HG03095 (cell line): ENCODE data around the gene SMIM5.

Experiments
- ATAC-seq: cut with Tn5 transposase; IDR thresholded peaks from one replicate; pipeline ENCODE4 v1.9.1; 2021; ENCODE audit warnings: moderate library complexity; ENCODE audit not compliant: unreplicated experiment

The SMIM5 gene

DNA sequence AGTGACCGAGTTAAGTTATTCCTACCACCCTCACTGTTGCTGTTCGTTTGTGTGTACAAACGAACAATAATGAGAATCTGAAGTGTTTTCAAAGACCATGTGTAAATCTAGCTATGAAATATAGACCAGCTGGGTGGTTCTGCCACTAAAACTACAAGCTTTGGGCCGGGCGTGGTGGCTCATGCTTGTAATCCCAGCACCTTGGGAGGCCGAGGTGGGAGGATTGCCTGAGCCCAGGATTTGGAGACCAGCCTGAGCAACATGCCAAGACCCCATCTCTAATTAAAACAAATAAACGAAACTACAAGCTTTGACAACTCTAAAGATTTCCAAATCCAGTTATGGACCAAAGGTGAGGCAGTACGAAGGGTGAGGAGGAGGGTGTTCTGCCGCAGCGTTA lies 32.7 kb downstream of the SMIM5 start:
- no peak for ATAC-seq

GRCh38 chr17:75666959-75667790 lies 33.9 kb downstream of the SMIM5 start, which contains the start of the genes RECQL5 and SAP30BP:
Gene RECQL5, minus strand, starts transcription at chr17:75667154. Its CDS starts 597 bp downstream, at chr17:75666557.
Gene SAP30BP, plus strand, starts transcription at chr17:75667338. Its CDS starts 35 bp downstream, at chr17:75667373.
- ATAC-seq: peak; percentile 63

GRCh38 chr17:75667825-75668224 lies 34.6 kb downstream of the SMIM5 start:
- no peak for ATAC-seq

- ATAC-seq: no peak
Observed at GRCh38 chr17:75668489-75668888, 35.3 kb downstream of the SMIM5 start.

GRCh38 chr17:75670868-75671267 lies 37.6 kb downstream of the SMIM5 start:
- no peak for ATAC-seq

DNA sequence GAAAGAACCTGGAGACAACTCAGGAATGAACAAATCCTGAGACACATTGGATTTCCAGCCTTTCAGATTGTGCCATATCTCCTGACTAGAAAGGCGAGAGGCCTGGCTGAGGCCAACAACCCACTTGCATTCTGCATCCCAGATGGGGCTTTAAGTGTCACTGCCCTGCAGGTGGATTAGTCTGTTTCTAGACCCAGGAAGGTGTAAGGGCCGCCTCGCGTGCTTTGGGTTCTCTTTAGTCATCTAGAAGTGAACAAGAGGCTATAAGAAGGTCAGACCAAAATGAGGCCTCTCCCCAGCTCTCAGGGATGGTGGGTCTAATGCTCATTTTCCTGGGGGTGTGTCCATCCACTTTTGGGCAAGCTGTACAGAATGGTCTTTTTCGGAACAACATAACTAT lies 38.8 kb downstream of the SMIM5 start:
- no peak for ATAC-seq

GRCh38 chr17:75673487-75673886 lies 40.3 kb downstream of the SMIM5 start:
- no peak for ATAC-seq

DNA sequence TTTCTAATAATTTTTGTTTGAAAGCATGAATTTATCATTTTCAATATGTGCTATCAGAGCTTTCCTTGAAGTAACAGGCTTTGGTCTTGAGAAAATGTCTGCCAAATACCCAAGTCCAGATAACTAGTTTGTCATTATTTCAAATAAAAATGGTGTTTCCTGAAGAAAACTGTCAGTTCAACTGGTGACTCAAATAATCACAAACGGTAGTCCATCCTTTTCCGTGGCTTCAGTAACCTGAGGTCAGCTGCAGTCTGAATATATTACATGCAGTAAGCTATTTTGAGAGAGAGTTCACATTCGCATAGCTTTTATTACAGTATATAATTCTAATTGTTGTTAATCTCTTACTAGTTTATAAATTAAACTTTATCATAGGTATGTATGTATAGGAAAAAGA lies 43.2 kb downstream of the SMIM5 start:
- no peak for ATAC-seq

GRCh38 chr17:75679706-75680211 lies 46.5 kb downstream of the SMIM5 start:
- ATAC-seq: no peak

GRCh38 chr17:75680431-75680830 lies 47.2 kb downstream of the SMIM5 start:
- no peak for ATAC-seq

GRCh38 chr17:75681289-75681688 lies 48.1 kb downstream of the SMIM5 start:
- no peak for ATAC-seq

DNA sequence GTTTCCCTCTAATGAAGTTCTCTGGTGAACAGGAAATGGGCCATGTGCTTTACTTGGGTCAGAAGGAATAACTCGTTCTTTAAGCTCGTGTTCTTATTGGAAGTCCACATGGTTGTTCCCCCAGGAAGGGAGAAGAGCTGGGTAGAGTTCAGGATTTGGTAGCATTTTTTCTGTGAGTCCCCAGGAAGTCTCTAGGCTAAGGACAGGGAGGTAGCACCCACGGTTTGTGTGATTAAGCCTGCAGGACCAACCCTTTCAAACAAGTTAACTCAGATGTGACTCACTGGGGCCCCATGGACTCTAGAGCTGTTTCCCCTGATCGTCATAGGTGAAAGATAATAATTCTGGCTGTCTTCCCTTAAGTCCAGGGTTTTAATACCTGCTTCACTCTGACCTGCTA lies 50.3 kb downstream of the SMIM5 start:
- ATAC-seq: no peak

DNA sequence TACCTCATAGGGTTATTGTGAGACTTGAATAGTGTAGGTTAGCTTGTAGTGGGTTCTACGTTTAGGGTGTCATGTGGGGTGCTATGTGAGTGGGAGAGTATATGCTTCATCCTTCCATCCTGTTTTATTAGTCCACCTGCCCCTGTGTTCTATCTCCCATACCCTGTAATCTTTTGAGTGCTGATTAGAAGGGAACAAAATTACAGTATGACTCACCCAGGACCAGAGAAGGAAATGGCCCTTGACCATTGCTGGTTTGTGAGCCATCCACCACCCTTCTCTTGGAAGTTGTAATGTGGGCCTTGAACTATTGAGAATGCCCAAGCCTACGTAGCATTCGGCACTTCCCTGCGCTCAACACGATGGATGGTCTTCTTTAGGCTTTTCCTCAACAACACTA lies 51.0 kb downstream of the SMIM5 start:
- no peak for ATAC-seq

- no peak for ATAC-seq
Observed at GRCh38 chr17:75684924-75685323, 51.7 kb downstream of the SMIM5 start.

DNA sequence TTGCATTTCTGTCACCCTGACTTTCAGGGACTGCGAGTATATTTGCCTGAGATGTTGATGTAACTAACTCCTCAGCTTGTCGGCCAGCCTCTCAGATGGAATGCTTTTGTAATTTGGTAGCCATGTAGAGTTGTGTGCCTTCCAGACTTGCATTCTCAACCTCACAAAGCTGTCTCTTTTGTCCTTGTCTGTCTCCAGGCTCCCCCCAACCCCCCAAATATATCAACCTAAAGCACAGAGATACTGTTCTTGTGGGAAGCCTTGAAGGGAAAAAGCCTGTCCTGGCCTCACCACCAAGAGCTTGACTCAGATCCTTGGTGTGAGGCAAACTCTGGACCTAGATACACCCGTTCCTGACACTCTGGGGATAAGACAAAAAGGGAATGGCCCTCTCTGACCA lies 52.3 kb downstream of the SMIM5 start:
- no peak for ATAC-seq

DNA sequence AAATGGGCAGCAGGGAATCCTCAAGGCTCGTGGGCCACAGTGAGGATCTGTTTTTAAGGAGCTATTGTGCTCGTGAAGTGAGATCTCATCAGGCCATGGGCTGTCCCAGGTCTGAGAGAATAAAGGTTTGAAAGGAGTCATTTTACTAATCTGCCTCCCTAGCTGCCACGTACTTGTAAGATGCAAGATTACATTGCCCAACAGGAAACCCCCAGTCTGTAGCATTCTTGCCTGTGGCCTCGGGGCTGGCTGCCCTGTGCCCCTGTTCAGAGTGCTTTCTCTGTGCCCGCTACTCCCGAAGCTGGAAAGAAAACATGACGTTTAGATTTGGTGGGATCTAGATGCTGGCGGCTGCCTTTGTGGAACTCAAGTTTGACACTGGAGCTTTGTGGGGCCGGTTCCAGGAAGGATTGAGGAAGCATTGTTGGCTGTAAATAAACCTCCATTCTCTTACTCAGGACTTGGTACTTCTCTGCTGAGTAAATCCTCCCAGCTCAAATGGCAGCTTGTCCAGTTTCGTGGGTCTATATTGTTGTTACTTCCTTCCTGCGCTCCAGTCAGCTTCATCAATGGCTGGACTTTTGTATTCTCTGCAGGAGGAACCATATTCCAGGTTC lies 55.1 kb downstream of the SMIM5 start:
- ATAC-seq: no peak

- ATAC-seq: no peak
Observed at GRCh38 chr17:75689441-75689873, 56.2 kb downstream of the SMIM5 start.
